GM13977 (cell line): ENCODE data around the gene DPM1.

Source experiments
- DNase-seq: peaks from one replicate; pipeline ENCODE4 v3.0.0; 2012; ENCODE audit warnings: low spot score
- in situ Hi-C: fragments of 300-500 bp; cut with MboI; formaldehyde crosslinking; loops from one replicate; pipeline ENCODE4 v1.12.0; 2022; ENCODE audit warnings: low sequenced_read_pairs, low pct_unique_long_range_greater_than_20kb, mixed read lengths, inconsistent platforms; ENCODE audit not compliant: unreplicated experiment
- TF ChIP-seq, protein P1 (sequence below): IDR thresholded peaks from 2 replicates; pipeline ENCODE4 v1.5.1; 2012; ENCODE audit warnings: mild to moderate bottlenecking, control low read depth; ENCODE audit not compliant: insufficient read depth; ENCODE audit errors: extremely low read depth, missing control alignments

The DPM1 gene

DNA sequence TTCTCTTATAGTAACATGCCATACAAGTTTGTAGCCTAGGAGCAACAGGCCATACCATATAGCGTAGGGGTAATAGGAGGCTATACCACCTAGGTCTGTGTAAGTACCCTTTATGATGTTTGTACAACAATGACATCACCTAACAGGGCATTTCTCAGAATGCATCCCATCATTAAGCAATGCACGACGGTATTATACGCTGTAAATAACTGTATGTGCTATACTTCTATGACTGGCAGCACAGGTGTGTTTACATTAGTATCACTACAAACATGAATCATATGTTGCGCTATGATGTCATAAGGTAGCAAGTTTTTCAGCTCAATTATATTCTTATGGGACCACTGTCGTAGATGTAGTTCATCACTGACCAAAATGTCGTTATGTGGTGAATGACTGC, 58.1 kb downstream of the DPM1 start:
- DNase-seq, result no peak
- TF ChIP-seq, protein P1, sequence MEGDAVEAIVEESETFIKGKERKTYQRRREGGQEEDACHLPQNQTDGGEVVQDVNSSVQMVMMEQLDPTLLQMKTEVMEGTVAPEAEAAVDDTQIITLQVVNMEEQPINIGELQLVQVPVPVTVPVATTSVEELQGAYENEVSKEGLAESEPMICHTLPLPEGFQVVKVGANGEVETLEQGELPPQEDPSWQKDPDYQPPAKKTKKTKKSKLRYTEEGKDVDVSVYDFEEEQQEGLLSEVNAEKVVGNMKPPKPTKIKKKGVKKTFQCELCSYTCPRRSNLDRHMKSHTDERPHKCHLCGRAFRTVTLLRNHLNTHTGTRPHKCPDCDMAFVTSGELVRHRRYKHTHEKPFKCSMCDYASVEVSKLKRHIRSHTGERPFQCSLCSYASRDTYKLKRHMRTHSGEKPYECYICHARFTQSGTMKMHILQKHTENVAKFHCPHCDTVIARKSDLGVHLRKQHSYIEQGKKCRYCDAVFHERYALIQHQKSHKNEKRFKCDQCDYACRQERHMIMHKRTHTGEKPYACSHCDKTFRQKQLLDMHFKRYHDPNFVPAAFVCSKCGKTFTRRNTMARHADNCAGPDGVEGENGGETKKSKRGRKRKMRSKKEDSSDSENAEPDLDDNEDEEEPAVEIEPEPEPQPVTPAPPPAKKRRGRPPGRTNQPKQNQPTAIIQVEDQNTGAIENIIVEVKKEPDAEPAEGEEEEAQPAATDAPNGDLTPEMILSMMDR, result no peak
- in situ Hi-C loops, result no loop called here

- in situ Hi-C loops, result no loop called here
- TF ChIP-seq, protein P1, result no peak
- DNase-seq, result no peak
Observed at GRCh38 chr20:50898475-50898874, 59.9 kb downstream of the DPM1 start.

DNA sequence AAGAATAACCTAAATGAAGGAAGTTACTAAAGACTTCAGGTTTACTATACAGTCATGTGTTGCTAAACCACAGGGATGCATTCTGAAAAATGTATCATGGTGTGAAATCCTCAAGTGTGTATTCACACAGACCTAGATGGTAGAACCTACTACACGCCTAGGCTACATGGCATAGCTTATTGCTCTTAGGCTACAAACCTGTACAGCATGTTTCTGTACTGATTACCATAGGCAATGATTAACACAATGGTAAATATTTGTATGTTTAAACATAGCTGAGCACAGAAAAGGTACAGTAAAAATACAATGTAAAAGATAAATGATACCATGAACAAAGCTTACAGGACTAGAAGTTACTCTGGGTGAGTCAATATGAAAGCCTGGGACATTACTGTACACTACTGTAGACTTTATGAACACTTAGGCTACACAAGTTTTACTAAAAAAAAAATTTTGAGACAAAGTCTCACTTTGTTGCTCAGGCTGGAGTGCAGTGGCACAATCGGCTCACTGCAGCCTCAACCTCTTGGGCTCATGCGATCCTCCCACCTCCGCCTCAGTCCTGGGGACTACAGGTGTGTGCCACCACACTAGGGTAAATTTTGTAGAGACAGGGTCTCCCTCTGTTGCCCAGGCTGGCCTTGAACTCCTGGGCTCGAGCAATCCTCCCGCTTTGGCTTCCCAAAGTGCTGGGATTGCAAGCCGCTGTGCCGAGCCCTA, 63.1 kb downstream of the DPM1 start:
- in situ Hi-C loops, result no loop called here
- no peak for DNase-seq
- TF ChIP-seq, protein P1, result no peak

- TF ChIP-seq, protein P1, result no peak
- in situ Hi-C loops, result no loop called here
- no peak for DNase-seq
Observed at GRCh38 chr20:50893620-50894019, 64.7 kb downstream of the DPM1 start.

DNA sequence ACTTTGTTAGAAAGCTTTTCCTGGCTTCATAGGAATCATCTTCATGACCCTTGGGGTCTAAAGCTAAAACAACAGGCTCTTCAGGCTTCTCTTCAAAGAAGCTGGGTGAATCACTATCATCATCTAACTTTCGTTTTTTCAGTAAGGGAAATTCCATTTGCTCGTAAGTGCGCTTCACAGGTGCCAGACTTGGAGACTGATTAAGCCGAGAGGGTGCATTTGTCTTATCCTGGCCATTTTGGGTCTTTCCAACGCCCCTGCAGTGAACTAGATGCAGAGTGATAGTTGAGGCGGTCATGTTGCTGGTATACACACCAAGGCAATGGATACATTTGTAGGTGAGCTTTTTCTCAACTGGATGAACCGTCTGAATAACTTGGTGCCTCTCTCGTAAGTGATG, 65.9 kb downstream of the DPM1 start:
- DNase-seq, result no peak
- in situ Hi-C loops, result no loop called here
- TF ChIP-seq, protein P1, result no peak

DNA sequence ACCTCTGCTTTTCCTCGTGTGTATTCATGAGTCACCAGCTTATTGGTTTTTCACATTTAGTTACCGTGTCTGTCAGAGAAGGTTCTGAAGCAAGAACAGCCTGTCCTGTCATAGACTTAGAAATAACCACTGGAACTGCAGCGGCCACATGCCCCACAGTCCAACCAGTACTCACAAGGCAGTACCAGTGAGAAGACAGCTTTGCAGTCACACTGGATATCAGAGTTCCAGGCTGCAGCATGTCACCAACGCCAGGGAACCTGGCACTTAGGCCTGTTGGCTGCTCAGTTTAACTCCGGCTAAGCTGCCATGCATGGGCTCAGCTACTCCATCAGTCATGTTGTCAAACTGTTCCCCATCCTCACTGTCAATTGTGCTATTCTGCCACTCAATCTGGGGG, 67.2 kb downstream of the DPM1 start:
- TF ChIP-seq, protein P1, result no peak
- no peak for DNase-seq
- in situ Hi-C loops, result no loop called here
